ENCODE results near the gene TSPYL4. TPM values are rescaled to one million over a fixed set of nuclear protein-coding genes. Genes with fewer than 3 reads are reported as not detected.

TSPYL4 gene
- total RNA-seq, 1 donor from 2014 or later, result 30.5 TPM

GRCh38 chr6:116251568-116252384 lies 2.1 kb downstream of the TSPYL4 start:
- Histone ChIP-seq H3K27ac (replicated peaks) (peak overlapping the region; percentile 90), H3K4me1 (peaks cover 86% of the 10 kb centered on the region), H3K27me3 (ENCODE audit: low read depth) (no peaks in the 10 kb centered on the region), H3K36me3 (no peaks in the 10 kb centered on the region), H3K9me3 (replicated peaks) (no peaks in the 10 kb centered on the region), H3K4me3 (peak overlapping the region; percentile 92)
- intact Hi-C loops (cut with micrococcal nuclease), result no loop called here
- no peak for TF ChIP-seq CTCF (IDR thresholded peaks at IDR 0.05; ENCODE audit: borderline replicate concordance)
- DNase-seq, result no peak

DNA sequence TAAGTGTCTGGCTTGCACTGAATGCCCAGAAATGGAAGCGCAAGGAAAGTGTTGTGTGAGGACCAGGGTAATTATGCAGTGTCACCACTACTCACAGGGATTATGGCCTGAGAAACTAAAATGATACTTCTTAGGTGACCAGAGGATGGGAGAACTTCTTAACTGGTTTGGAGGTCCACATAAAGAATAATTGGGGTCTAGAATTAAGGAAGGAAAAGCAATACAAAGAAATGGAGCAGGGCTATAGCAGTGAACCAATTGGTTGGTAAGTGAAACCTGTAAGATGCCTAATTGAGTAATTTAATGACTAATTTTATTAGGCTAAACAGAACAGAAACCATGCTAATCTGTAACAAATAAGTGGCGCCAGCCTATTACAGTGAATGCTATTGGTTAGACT lies 5.3 kb downstream of the TSPYL4 start:
- DNase-seq, result no peak
- Histone ChIP-seq H3K4me3 (no peak overlapping the region), H3K27me3 (ENCODE audit: low read depth) (no peaks in the 10 kb centered on the region), H3K36me3 (no peaks in the 10 kb centered on the region), H3K27ac (replicated peaks) (peak overlapping the region; percentile 73), H3K9me3 (replicated peaks) (no peaks in the 10 kb centered on the region), H3K4me1 (peaks cover 77% of the 10 kb centered on the region)
- intact Hi-C loops (cut with micrococcal nuclease), result no loop called here
- TF ChIP-seq CTCF (IDR thresholded peaks at IDR 0.05; ENCODE audit: borderline replicate concordance), result no peak

- TF ChIP-seq CTCF (IDR thresholded peaks at IDR 0.05; ENCODE audit: borderline replicate concordance), result no peak
- peak overlapping the region; percentile 73 for H3K27ac ChIP-seq (replicated peaks)
- no peak for DNase-seq
- no peaks in the 10 kb centered on the region for H3K36me3 ChIP-seq
- H3K4me1 ChIP-seq, result peaks cover 64% of the 10 kb centered on the region
- intact Hi-C loops (cut with micrococcal nuclease), result no loop called here
- no peaks in the 10 kb centered on the region for H3K9me3 ChIP-seq (replicated peaks)
- no peak overlapping the region for H3K4me3 ChIP-seq
- H3K27me3 ChIP-seq (ENCODE audit: low read depth), result no peaks in the 10 kb centered on the region
Observed at GRCh38 chr6:116247285-116247684, 6.6 kb downstream of the TSPYL4 start.

DNA sequence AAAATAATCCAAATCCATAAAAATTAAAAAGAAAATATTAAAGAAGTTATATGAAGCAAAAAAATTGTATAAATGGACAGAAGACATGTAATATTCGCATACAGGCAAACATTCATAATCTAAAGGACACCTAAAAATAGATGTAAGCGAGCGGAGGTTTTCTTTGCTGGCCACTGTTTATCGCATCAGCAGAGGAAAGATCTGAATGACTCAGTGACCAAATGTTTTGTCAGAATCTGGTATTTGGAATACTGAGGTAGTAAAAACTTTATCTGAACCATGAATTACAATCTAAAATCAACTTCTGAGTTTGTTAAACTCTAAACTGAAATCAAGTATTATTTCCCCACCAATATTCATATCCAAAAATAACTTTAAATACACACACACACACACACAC lies 7.8 kb downstream of the TSPYL4 start:
- Histone ChIP-seq H3K9me3 (replicated peaks) (no peaks in the 10 kb centered on the region), H3K4me1 (peaks cover 52% of the 10 kb centered on the region), H3K36me3 (no peaks in the 10 kb centered on the region), H3K4me3 (no peak overlapping the region), H3K27ac (replicated peaks) (peak overlapping the region; percentile 73), H3K27me3 (ENCODE audit: low read depth) (no peaks in the 10 kb centered on the region)
- TF ChIP-seq CTCF (IDR thresholded peaks at IDR 0.05; ENCODE audit: borderline replicate concordance), result no peak
- no peak for DNase-seq
- intact Hi-C loops (cut with micrococcal nuclease), result no loop called here

- H3K9me3 ChIP-seq (replicated peaks), result no peaks in the 10 kb centered on the region
- peak overlapping the region; percentile 4 for H3K27ac ChIP-seq (replicated peaks)
- no peaks in the 10 kb centered on the region for H3K27me3 ChIP-seq (ENCODE audit: low read depth)
- intact Hi-C loops (cut with micrococcal nuclease), result no loop called here
- no peak for TF ChIP-seq CTCF (IDR thresholded peaks at IDR 0.05; ENCODE audit: borderline replicate concordance)
- peaks cover 34% of the 10 kb centered on the region for H3K4me1 ChIP-seq
- no peak for DNase-seq
- H3K4me3 ChIP-seq, result no peak overlapping the region
- peaks cover 3% of the 10 kb centered on the region for H3K36me3 ChIP-seq
Observed at GRCh38 chr6:116244284-116244683, 9.6 kb downstream of the TSPYL4 start.
